ENCODE data around the gene ERRFI1.

DNA sequence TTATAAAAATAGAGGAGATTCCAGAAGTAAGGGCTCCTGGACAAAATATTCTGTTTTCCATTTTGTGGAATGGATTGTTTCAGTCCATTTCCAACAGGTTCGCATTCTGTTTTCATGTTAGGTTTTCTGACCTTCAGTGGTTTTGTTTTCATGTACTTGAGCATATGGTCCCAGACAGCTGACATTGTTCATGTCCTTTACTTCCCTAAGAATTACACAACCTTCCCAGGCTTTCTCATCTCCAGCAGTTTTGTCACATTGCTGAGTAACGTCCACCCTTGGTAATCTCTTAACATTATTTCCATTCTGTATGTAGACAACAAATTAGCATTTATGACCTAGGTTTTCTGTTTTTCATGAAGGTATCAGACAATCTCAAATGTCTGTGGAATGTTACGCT, 21.0 kb upstream of the ERRFI1 start:
- TF ChIP-seq, protein P1, sequence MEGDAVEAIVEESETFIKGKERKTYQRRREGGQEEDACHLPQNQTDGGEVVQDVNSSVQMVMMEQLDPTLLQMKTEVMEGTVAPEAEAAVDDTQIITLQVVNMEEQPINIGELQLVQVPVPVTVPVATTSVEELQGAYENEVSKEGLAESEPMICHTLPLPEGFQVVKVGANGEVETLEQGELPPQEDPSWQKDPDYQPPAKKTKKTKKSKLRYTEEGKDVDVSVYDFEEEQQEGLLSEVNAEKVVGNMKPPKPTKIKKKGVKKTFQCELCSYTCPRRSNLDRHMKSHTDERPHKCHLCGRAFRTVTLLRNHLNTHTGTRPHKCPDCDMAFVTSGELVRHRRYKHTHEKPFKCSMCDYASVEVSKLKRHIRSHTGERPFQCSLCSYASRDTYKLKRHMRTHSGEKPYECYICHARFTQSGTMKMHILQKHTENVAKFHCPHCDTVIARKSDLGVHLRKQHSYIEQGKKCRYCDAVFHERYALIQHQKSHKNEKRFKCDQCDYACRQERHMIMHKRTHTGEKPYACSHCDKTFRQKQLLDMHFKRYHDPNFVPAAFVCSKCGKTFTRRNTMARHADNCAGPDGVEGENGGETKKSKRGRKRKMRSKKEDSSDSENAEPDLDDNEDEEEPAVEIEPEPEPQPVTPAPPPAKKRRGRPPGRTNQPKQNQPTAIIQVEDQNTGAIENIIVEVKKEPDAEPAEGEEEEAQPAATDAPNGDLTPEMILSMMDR (IDR thresholded peaks at IDR 0.05) = no peak
- no peak for TF ChIP-seq POLR2A (IDR thresholded peaks at IDR 0.05)
